SK-N-SH (cell line): ENCODE data around the gene FAM120A. TPM values are rescaled to one million over a fixed set of nuclear protein-coding genes. Genes with fewer than 3 reads are reported as not detected.
A peak's percentile ranks its signal among the peaks of the same experiment; 100 is the strongest.

ENCODE experiments used
- CTCF ChIA-PET: fragments of 300-600, 350-600 bp; formaldehyde crosslinking; extraction: SDS; loops from one replicate; lab custom pipeline; 2021; lab: Yijun Ruan, JAX
- POLR2A ChIA-PET: fragments of 350-600 bp; sonication (Branson Sonifier 250); formaldehyde crosslinking; extraction: SDS; loops from one replicate; lab custom pipeline; 2020; ENCODE audit warnings: antibody characterized with exemption, inconsistent platforms; lab: Yijun Ruan, JAX
- DNase-seq: peaks from one replicate; pipeline ENCODE4 v3.0.0; 2012
- H2AFZ ChIP-seq: fragments of 200-600 bp; sonication (generic); 2 replicates; pipeline ENCODE4 v1.8.1; 2016; ENCODE audit warnings: antibody characterized with exemption, mild to moderate bottlenecking, low read depth
- H3F3A ChIP-seq: fragments of 200-600 bp; sonication (generic); replicated peaks from 2 replicates; pipeline ENCODE3; 2016; ENCODE audit warnings: antibody characterized with exemption, mild to moderate bottlenecking; ENCODE audit not compliant: insufficient read depth
- H3K27ac ChIP-seq, 2 experiments: fragments of 200-500 bp in 1 of 2; fragments of 200-600 bp in 1 of 2; sonication (Bioruptor generic) in 1 of 2; sonication (generic), shearing (Covaris generic) in 1 of 2; 2 replicates each; pipeline versions ENCODE4 v1.5.1 to v1.6.1; 2014 to 2016; ENCODE audit warnings: low read depth in 2 of 2, inconsistent platforms in 1 of 2, low read length in 1 of 2, mild to moderate bottlenecking in 1 of 2, mixed read lengths in 1 of 2
- H3K27me3 ChIP-seq: fragments of 200-600 bp; sonication (generic), shearing (Covaris generic); 2 replicates; pipeline ENCODE4 v1.6.1; 2016; ENCODE audit warnings: mixed run types; ENCODE audit not compliant: insufficient read depth
- H3K36me3 ChIP-seq, 2 experiments: fragments of 200-500 bp in 1 of 2; fragments of 200-600 bp in 1 of 2; sonication (Bioruptor generic) in 1 of 2; sonication (generic) in 1 of 2; replicated peaks in 1 of 2; 2 replicates each; pipeline versions ENCODE3 to v1.5.1; 2014 to 2016; ENCODE audit warnings: low read length in 1 of 2, mild to moderate bottlenecking in 1 of 2; ENCODE audit not compliant: insufficient read depth in 2 of 2, control insufficient read depth in 1 of 2
- H3K4me1 ChIP-seq, 2 experiments: fragments of 200-500 bp in 1 of 2; fragments of 200-600 bp in 1 of 2; sonication (Bioruptor generic) in 1 of 2; sonication (generic), shearing (Covaris generic) in 1 of 2; 2 replicates each; pipeline versions ENCODE4 v1.5.1 to v1.6.1; 2014 to 2016; ENCODE audit warnings: low read depth in 1 of 2, low read length in 1 of 2, mixed run types in 1 of 2; ENCODE audit not compliant: insufficient read depth in 2 of 2, control insufficient read depth in 1 of 2
- H3K4me2 ChIP-seq: fragments of 200-600 bp; sonication (generic), shearing (Covaris generic); 2 replicates; pipeline ENCODE4 v1.6.1; 2017; ENCODE audit warnings: mixed run types
- H3K4me3 ChIP-seq, 2 experiments: fragments of 200-500 bp in 1 of 2; fragments of 200-600 bp in 1 of 2; sonication (Bioruptor generic) in 1 of 2; sonication (generic), shearing (Covaris generic) in 1 of 2; 2 replicates each; pipeline versions ENCODE4 v1.5.1 to v1.8.1; 2014 to 2016; ENCODE audit warnings: low read depth in 2 of 2, inconsistent platforms in 1 of 2, low read length in 1 of 2, mild to moderate bottlenecking in 1 of 2, mixed read lengths in 1 of 2, moderate library complexity in 1 of 2
- H3K79me2 ChIP-seq: fragments of 200-600 bp; sonication (generic); 2 replicates; pipeline ENCODE4 v1.8.1; 2017; ENCODE audit warnings: mild to moderate bottlenecking; ENCODE audit not compliant: insufficient read depth
- H3K9ac ChIP-seq: fragments of 200-600 bp; sonication (generic); 2 replicates; pipeline ENCODE4 v1.6.1; 2017; ENCODE audit warnings: mixed run types
- H3K9me2 ChIP-seq: fragments of 200-600 bp; sonication (generic); 2 replicates; pipeline ENCODE4 v1.6.1; 2017; ENCODE audit warnings: mixed run types
- H3K9me3 ChIP-seq: fragments of 200-600 bp; sonication (generic); 2 replicates; pipeline ENCODE4 v1.6.1; 2017; ENCODE audit warnings: mixed run types, mild to moderate bottlenecking, moderate library complexity
- H4K20me1 ChIP-seq: fragments of 200-600 bp; sonication (generic); 2 replicates; pipeline ENCODE4 v1.6.1; 2017; ENCODE audit warnings: mild to moderate bottlenecking, mixed run types; ENCODE audit not compliant: insufficient read depth
- CHD2 ChIP-seq: fragments of 150-350 bp; IDR thresholded peaks from 2 replicates; pipeline ENCODE4 v1.6.1; 2018; ENCODE audit warnings: low read length; ENCODE audit not compliant: partially characterized antibody
- ELF1 ChIP-seq: IDR thresholded peaks from 2 replicates; pipeline ENCODE4 v1.4.0; 2012
- EP300 ChIP-seq, 2 experiments: IDR thresholded peaks; 2 replicates each; pipeline versions ENCODE4 v1.4.0 to v1.6.1; 2012; ENCODE audit warnings: borderline replicate concordance in 1 of 2, low read depth in 1 of 2, low read length in 1 of 2
- FOSL2 ChIP-seq: IDR thresholded peaks from 2 replicates; pipeline ENCODE4 v1.4.0; 2012; ENCODE audit warnings: low read depth, mild to moderate bottlenecking, moderate library complexity, borderline replicate concordance
- FOXJ3 ChIP-seq: sonication (generic); formaldehyde crosslinking; IDR thresholded peaks from 2 replicates; pipeline ENCODE4 v1.5.1; 2020; ENCODE audit warnings: mild to moderate bottlenecking, missing genetic modification reagents
- FOXM1 ChIP-seq: IDR thresholded peaks from 2 replicates; pipeline ENCODE4 v1.4.0; 2012; ENCODE audit warnings: low read depth, mild to moderate bottlenecking
- GABPA ChIP-seq: IDR thresholded peaks from 2 replicates; pipeline ENCODE4 v1.4.0; 2012; ENCODE audit warnings: low read depth, mild to moderate bottlenecking
- GATA2 ChIP-seq: sonication (generic); formaldehyde crosslinking; IDR thresholded peaks from 2 replicates; pipeline ENCODE4 v1.5.0; 2020; ENCODE audit warnings: mild to moderate bottlenecking, missing genetic modification reagents
- MEF2A ChIP-seq: IDR thresholded peaks from 2 replicates; pipeline ENCODE4 v1.4.0; 2012; ENCODE audit warnings: low read depth, borderline replicate concordance
- MXI1 ChIP-seq: IDR thresholded peaks from 2 replicates; pipeline ENCODE4 v1.6.1; 2012; ENCODE audit warnings: mild to moderate bottlenecking, low read depth, low read length, improper control_type of control experiment
- NFIC ChIP-seq: IDR thresholded peaks from 2 replicates; pipeline ENCODE4 v1.4.0; 2012; ENCODE audit warnings: borderline replicate concordance
- NRF1 ChIP-seq: IDR thresholded peaks from 2 replicates; pipeline ENCODE4 v1.6.1; 2012; ENCODE audit warnings: low read depth, mild to moderate bottlenecking, low read length
- RFX5 ChIP-seq: IDR thresholded peaks from 2 replicates; pipeline ENCODE4 v1.6.1; 2012; ENCODE audit warnings: mild to moderate bottlenecking, improper control_type of control experiment, low read length
- SIN3A ChIP-seq: IDR thresholded peaks from 2 replicates; pipeline ENCODE4 v1.6.1; 2012; ENCODE audit warnings: low read depth, mild to moderate bottlenecking, low read length, moderate library complexity, borderline replicate concordance
- YY1 ChIP-seq: IDR thresholded peaks from 2 replicates; pipeline ENCODE4 v1.4.0; 2012; ENCODE audit warnings: low read depth, mild to moderate bottlenecking
- WGBS: methylation state at CpG from one replicate; pipeline ENCODE4 v1.1.6; 2017; ENCODE audit warnings: low lambda C conversion rate; 5-methylcytosine and 5-hydroxymethylcytosine counted together
- polyA plus RNA-seq, 3 experiments: library from polyadenylated mRNA; depleted of rRNA; stranded (reverse); fragments of >200 nt; gene quantifications; 2 replicates each; pipeline ENCODE4 v1.2.3, GENCODE V29; 2012
- TF ChIP-seq, protein P1 (sequence below): fragments of 150-350 bp; IDR thresholded peaks from 2 replicates; pipeline ENCODE4 v1.6.1; 2016; ENCODE audit warnings: mild to moderate bottlenecking, low read depth, low read length
- TF ChIP-seq, protein P2 (sequence below): fragments of 200-600 bp; sonication (generic); IDR thresholded peaks from 2 replicates; pipeline ENCODE4 v1.6.1; 2017; ENCODE audit warnings: antibody characterized with exemption, mild to moderate bottlenecking, moderate library complexity
- TF ChIP-seq, protein P3 (sequence below): IDR thresholded peaks from 2 replicates; pipeline ENCODE4 v1.4.0; 2012; ENCODE audit warnings: low read depth, borderline replicate concordance
- TF ChIP-seq, protein P4 (sequence below): fragments of 150-350 bp; IDR thresholded peaks from 2 replicates; pipeline ENCODE4 v1.6.1; 2017; ENCODE audit warnings: antibody characterized with exemption, low read length, low read depth, borderline replicate concordance
- TF ChIP-seq, protein P5 (sequence below): IDR thresholded peaks from 2 replicates; pipeline ENCODE4; 2012

The FAM120A gene
- polyA plus RNA-seq, 1 of the 3 experiments (the other 2 are of a cell fraction) = 58.6 TPM

DNA sequence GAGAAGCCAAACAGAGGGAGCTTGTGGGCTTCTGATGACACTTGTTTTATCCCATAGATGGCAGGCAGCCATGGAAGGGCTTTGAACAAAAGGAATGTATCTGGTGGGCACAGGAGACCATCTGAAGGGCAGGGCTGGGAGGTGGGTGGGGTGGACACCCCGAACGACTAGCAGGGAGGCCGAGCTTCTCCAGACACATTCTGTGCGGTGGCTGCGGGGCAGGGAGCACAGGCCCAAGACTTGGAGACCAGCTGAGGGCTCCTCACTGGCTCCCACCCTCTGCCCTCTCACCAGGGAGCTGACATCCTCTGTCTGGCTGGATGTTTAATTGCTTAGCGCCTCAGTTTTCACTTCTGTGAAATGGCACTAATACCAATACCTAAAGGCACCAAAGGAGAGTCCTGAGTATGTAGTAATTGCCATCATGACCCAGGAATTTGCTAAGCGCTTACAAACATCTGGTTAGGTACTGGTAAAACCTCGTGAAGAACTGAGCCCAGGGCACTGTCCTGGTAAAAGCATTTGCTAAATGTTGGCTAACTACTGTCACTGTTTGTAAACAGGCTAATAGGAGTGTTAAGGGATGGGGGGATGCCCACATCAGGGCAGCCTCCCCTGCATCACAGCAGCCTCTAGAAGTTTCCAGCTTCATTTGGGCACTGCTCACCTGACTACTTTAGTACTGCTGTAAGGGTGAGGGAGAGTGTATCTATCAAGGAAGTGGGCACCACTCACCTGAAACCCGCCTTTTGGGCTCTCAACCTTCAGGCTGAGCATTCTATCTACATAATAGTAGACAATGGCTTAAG lies 122.8 kb downstream of the FAM120A start:
- H2AFZ ChIP-seq = no peak overlapping the region
- POLR2A ChIA-PET = interaction anchor here (1.3 kb wide), 1 partner anchor 123 kb away, joined by 3 read pairs; no protein-coding TSS in a partner anchor
- CTCF ChIA-PET = interaction anchor here (1.5 kb wide), 2 partner anchors 8 to 13 kb away, joined by 4 to 7 read pairs; no protein-coding TSS in a partner anchor
- H4K20me1 ChIP-seq = no peaks in the 10 kb centered on the region; the same call in 1 of the 2 replicates
- peaks cover 0 to 18% of the 10 kb centered on the region in 2 experiments; a peak in 3 of 4 replicates for H3K4me1 ChIP-seq
- no peak overlapping the region for H3K27ac ChIP-seq
- no peak for TF ChIP-seq FOSL2
- TF ChIP-seq FOXM1 = no peak
- no peak for TF ChIP-seq GATA2 (CRISPR knock-in tag)
- no peak for TF ChIP-seq RFX5
- TF ChIP-seq YY1 = no peak
- TF ChIP-seq MXI1 = no peak
- no peak for TF ChIP-seq MEF2A
- TF ChIP-seq SIN3A = no peak
- TF ChIP-seq, protein P1, sequence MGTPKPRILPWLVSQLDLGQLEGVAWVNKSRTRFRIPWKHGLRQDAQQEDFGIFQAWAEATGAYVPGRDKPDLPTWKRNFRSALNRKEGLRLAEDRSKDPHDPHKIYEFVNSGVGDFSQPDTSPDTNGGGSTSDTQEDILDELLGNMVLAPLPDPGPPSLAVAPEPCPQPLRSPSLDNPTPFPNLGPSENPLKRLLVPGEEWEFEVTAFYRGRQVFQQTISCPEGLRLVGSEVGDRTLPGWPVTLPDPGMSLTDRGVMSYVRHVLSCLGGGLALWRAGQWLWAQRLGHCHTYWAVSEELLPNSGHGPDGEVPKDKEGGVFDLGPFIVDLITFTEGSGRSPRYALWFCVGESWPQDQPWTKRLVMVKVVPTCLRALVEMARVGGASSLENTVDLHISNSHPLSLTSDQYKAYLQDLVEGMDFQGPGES = no peak
- no peak for TF ChIP-seq NRF1
- TF ChIP-seq NFIC = no peak
- TF ChIP-seq, protein P2, sequence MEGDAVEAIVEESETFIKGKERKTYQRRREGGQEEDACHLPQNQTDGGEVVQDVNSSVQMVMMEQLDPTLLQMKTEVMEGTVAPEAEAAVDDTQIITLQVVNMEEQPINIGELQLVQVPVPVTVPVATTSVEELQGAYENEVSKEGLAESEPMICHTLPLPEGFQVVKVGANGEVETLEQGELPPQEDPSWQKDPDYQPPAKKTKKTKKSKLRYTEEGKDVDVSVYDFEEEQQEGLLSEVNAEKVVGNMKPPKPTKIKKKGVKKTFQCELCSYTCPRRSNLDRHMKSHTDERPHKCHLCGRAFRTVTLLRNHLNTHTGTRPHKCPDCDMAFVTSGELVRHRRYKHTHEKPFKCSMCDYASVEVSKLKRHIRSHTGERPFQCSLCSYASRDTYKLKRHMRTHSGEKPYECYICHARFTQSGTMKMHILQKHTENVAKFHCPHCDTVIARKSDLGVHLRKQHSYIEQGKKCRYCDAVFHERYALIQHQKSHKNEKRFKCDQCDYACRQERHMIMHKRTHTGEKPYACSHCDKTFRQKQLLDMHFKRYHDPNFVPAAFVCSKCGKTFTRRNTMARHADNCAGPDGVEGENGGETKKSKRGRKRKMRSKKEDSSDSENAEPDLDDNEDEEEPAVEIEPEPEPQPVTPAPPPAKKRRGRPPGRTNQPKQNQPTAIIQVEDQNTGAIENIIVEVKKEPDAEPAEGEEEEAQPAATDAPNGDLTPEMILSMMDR = no peak
- TF ChIP-seq ELF1 = no peak
- TF ChIP-seq EP300 (IDR thresholded peaks at IDR 0.05; ENCODE audit: borderline replicate concordance in 1 of 2, low read depth in 1 of 2, low read length in 1 of 2) = no peak
- TF ChIP-seq CHD2 = no peak
- TF ChIP-seq, protein P3, sequence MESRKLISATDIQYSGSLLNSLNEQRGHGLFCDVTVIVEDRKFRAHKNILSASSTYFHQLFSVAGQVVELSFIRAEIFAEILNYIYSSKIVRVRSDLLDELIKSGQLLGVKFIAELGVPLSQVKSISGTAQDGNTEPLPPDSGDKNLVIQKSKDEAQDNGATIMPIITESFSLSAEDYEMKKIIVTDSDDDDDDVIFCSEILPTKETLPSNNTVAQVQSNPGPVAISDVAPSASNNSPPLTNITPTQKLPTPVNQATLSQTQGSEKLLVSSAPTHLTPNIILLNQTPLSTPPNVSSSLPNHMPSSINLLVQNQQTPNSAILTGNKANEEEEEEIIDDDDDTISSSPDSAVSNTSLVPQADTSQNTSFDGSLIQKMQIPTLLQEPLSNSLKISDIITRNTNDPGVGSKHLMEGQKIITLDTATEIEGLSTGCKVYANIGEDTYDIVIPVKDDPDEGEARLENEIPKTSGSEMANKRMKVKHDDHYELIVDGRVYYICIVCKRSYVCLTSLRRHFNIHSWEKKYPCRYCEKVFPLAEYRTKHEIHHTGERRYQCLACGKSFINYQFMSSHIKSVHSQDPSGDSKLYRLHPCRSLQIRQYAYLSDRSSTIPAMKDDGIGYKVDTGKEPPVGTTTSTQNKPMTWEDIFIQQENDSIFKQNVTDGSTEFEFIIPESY = no peak
- TF ChIP-seq, protein P4, sequence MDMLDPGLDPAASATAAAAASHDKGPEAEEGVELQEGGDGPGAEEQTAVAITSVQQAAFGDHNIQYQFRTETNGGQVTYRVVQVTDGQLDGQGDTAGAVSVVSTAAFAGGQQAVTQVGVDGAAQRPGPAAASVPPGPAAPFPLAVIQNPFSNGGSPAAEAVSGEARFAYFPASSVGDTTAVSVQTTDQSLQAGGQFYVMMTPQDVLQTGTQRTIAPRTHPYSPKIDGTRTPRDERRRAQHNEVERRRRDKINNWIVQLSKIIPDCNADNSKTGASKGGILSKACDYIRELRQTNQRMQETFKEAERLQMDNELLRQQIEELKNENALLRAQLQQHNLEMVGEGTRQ = no peak
- TF ChIP-seq FOXJ3 (CRISPR knock-in tag) = no peak
- TF ChIP-seq, protein P5, sequence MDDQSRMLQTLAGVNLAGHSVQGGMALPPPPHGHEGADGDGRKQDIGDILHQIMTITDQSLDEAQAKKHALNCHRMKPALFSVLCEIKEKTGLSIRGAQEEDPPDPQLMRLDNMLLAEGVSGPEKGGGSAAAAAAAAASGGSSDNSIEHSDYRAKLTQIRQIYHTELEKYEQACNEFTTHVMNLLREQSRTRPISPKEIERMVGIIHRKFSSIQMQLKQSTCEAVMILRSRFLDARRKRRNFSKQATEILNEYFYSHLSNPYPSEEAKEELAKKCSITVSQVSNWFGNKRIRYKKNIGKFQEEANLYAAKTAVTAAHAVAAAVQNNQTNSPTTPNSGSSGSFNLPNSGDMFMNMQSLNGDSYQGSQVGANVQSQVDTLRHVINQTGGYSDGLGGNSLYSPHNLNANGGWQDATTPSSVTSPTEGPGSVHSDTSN = no peak
- no peak for TF ChIP-seq GABPA
- peaks cover 13% of the 10 kb centered on the region for H3K9me3 ChIP-seq
- WGBS = 95% methylated on average over 9 of the region's 9 CpGs
- no peak overlapping the region for H3K9ac ChIP-seq
- peaks cover 0 to 14% of the 10 kb centered on the region in 2 experiments for H3K36me3 ChIP-seq
- peaks cover 36% of the 10 kb centered on the region; the same call in 1 of the 2 replicates for H3K79me2 ChIP-seq
- no peaks in the 10 kb centered on the region for H3K27me3 ChIP-seq
- no peaks in the 10 kb centered on the region for H3K9me2 ChIP-seq
- no peak overlapping the region for H3K4me3 ChIP-seq
- peak overlapping the region; percentile 96; the same call in 1 of the 2 replicates for H3K4me2 ChIP-seq
- DNase-seq = no peak
- H3F3A ChIP-seq = no peaks in the 10 kb centered on the region
